Measurements from ENCODE around the gene ISOC1. TPM values are rescaled to one million over a fixed set of nuclear protein-coding genes. Genes with fewer than 3 reads are reported as not detected.

The ISOC1 gene
- total RNA-seq (2014; rRNA removed; shearing (Covaris generic)) = 11.7 and 12.7 TPM in 2 replicates
- polyA plus RNA-seq (2015; cell fraction: cytosol; rRNA removed) = 13.5 and 14.3 TPM in 2 replicates
- 5.7 and 6.9 TPM in 2 replicates for polyA plus RNA-seq (2015; cell fraction: nucleus; rRNA removed)

DNA sequence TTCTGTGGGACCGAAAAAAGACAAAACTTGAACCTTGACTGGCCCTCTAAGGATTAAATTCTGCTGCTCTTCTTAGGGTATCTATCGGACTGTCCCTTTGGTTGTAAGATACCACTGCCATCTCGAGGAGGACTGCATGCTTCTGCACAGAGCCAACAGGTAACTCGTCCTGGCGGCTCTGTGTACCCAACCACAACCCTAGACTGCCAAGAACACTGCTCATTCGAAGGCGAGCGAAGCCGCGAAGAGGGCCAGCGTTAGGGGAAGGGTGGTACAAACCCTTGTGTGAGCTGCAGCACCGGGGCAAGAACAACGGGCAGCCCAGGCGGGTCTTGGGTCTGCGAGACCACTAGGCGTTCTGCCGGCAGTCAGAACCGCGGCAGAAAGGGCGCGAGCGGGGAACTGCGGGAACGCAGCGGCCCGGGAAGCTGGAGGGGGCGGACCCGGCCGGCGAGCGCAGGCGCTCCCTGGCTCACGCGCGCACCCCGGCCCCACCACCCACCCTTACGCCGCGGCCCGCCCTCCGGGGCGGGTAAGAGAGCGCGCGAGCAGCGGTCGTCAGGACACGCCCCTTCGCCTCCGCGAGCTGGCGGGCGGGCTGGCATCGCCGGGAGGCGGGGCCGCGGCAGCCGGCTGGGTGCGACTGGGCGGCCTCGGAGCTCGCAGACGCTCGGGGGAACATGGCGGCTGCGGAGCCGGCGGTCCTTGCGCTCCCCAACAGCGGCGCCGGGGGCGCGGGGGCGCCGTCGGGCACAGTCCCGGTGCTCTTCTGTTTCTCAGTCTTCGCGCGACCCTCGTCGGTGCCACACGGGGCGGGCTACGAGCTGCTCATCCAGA is at the start of gene ISOC1:
ISOC1 (plus strand) TSS at position 663 of the 837 bp plus-strand sequence; CDS start at position 681, 18 bp downstream.
- DNase-seq (ENCODE audit: low read depth, low spot score) = peak; percentile 88
- in situ Hi-C loops (cut with HindIII; ENCODE audit: low pct_unique_long_range_greater_than_20kb, low sequenced_read_pairs) = no loop called here

DNA sequence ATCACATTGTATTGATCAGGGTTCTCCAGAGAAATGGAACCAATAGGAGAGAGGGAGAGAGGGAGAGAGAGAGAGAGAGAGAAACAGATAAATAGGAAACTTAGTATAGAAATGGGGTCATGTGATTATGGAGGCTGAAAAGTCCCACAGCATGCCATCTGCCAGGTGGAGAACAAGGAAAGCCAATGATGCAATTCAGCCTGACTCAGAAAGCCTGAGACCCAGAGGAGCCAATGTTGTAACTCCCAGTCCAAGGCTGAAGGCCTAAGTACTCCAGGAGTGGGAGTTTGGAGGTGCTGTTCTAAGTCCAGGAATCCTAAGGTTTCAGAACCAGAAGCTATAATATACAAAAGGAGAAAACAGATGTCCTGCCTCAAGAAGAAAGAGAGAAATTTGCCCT is 48.4 kb upstream of the ISOC1 start:
- no peak for DNase-seq (ENCODE audit: low read depth, low spot score)
- in situ Hi-C loops (cut with HindIII; ENCODE audit: low pct_unique_long_range_greater_than_20kb, low sequenced_read_pairs) = no loop called here

DNA sequence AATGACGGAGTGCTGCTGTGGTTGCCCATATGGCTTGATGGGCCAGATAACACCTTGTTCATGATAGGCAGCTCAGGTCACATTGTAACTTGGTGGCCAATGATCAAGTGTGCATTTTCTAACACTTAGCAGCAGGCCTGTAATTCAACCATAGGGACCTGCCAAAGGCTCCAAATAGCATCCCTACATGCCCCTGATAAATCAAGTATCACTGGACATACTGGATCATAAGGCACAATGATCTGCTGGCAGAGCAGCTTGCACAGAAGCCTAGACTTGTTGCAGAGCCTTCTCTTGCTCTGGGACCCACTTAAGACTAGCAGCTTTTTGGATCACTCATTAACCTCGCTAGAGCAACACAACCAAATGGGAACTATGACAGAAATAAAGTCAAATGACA is 46.0 kb upstream of the ISOC1 start:
- in situ Hi-C loops (cut with HindIII; ENCODE audit: low pct_unique_long_range_greater_than_20kb, low sequenced_read_pairs) = no loop called here
- no peak for DNase-seq (ENCODE audit: low read depth, low spot score)

DNA sequence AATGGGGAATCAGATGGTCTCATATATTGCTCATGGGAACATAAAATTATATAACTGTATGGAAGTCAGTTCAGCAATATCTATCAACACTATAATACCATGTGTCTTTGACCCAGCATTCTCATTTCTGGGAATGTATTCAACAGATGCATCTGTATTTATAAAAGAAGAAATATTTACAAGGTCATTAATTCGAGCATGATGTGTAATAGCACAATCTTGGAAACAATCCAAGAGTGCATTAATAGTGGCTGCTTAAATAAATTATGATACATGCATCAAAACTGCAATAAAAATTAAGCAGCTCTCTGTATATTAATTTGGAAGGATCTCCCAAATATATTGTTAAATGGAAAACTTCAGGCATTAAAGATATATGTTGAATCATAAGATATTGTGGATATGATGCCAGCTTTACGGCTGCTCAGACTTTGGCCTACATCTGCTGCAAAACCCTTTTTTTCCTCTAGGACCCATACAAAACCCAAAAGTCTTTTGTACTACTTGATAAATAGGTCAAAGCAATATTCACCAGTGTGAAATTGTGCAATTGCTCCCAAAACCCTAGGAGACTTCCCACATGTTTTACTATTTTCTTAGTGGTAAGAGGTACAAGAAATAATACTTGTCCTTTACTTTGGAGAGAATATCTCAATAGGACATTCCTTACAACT is 45.3 kb upstream of the ISOC1 start:
- in situ Hi-C loops (cut with HindIII; ENCODE audit: low pct_unique_long_range_greater_than_20kb, low sequenced_read_pairs) = no loop called here
- no peak for DNase-seq (ENCODE audit: low read depth, low spot score)

DNA sequence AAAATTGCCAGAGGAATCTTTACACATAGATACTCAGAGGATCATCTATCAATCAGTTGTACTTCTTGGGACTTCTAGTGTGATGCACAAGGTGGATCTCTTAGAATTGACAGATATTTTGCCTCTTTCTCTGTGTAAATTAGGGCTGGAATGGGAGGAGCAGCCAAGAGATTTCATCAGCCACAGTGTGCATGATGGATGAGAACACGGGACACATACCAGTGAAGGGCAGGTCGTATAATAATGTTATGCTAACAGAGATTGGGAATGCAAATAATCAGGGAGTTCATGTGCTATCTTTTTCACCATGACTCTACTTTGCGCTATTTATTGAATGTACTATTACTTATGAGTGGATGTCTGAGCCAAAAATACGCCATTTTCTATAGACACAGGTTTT is 43.3 kb upstream of the ISOC1 start:
- in situ Hi-C loops (cut with HindIII; ENCODE audit: low pct_unique_long_range_greater_than_20kb, low sequenced_read_pairs) = no loop called here
- no peak for DNase-seq (ENCODE audit: low read depth, low spot score)

DNA sequence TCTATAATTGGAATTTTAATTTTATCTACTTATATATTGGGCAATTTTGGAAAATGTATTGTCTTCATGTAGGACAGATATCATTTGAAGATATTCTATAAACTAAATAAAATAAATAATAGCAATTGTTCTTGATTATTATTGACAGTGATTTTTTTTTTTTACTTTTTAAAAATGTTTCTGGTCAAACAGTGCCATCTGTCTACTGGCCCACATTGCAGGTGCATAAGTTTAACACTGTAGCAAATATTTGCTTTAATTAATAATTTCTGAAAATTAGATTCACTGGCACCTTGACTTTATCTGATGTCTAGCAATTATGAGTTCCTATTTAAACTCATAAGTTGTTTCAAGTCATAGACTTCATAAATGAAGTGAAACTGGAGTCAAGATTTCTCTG is 41.1 kb upstream of the ISOC1 start:
- no peak for DNase-seq (ENCODE audit: low read depth, low spot score)
- in situ Hi-C loops (cut with HindIII; ENCODE audit: low pct_unique_long_range_greater_than_20kb, low sequenced_read_pairs) = no loop called here

DNA sequence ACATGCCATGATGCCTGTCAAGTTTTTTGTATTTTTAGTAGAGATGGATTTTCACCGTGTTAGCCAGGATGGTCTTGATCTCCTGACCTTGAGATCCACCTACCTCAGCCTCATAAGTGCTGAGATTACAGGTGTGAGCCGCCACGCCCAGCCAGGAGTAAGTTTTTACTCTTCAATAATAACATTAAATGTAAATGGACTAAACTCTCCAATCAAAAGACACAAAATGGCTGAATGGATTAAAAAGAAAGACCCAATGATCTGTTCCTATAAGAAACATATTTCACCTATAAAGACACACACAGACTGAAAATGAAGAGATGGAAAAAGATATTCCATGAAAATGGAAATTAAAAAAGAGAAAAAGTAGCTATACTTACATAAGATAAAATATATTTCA is 37.2 kb upstream of the ISOC1 start:
- no peak for DNase-seq (ENCODE audit: low read depth, low spot score)
- in situ Hi-C loops (cut with HindIII; ENCODE audit: low pct_unique_long_range_greater_than_20kb, low sequenced_read_pairs) = no loop called here

DNA sequence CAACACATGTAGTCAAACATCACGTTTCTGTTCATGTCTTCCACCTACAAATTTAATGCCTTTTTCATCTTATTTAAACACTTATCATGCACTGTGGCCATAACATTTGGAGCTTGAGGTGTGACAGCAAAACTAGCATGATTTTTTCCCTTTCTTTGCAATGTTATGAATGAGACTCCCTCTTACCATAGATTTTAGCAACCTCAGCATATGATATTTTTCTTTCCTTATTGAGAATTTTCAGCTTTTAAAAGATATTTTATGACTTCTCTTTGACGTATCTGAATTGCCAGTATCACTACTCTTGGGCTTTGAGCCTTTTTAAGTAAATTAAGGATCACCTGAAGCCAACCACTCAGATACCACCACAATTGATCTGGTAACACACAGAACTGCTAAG is 32.7 kb upstream of the ISOC1 start:
- no peak for DNase-seq (ENCODE audit: low read depth, low spot score)
- in situ Hi-C loops (cut with HindIII; ENCODE audit: low pct_unique_long_range_greater_than_20kb, low sequenced_read_pairs) = no loop called here

DNA sequence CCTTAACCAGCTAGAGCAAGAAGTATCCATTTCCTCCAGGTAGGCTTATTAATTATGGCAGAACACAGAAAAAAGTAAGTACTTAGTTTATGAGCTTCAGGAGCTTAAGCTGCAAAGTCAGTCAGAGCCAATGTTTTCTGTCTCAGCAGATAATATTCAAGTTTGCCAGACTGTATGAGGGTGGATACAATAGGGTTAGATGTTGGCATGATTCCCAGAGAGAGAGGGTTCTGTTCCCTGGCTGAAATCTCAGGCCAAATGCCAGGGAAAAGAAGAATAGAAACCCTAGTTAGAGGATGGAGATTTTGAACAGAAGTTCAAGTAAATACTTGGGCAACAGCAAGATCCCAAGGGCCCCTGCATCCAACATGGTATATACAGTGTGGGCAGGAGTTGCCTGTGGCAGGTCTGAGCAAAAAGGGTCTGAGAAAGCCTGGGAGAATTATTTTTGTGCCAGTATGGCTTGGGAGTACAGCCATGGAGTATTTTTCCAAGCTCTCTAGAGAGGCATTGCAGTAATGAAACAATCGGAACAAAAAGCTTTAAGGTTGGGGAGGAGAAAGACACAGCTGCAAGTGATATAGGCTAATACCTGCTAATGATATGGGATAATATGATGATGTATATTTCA is 31.0 kb upstream of the ISOC1 start:
- no peak for DNase-seq (ENCODE audit: low read depth, low spot score)
- in situ Hi-C loops (cut with HindIII; ENCODE audit: low pct_unique_long_range_greater_than_20kb, low sequenced_read_pairs) = no loop called here

DNA sequence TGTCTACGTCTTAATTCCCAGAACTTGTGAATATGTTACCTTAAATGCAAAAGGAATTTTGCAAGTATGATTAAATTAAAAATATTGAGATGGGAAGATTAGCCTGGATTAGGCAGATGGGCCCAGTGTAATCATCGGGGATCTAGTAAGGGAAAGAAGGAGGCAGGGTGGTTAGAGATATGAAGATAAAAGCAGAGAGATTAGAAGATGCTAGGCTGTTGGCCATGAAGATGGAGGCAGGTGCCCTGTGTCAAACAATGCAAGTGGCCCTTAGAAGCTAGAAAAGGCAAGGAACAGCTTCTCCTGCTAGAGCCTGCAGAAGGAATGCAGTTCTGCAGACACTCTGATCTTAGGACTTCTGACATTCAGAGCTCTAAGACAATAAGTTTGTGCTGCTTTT is 28.8 kb upstream of the ISOC1 start:
- in situ Hi-C loops (cut with HindIII; ENCODE audit: low pct_unique_long_range_greater_than_20kb, low sequenced_read_pairs) = no loop called here
- DNase-seq (ENCODE audit: low read depth, low spot score) = no peak

DNA sequence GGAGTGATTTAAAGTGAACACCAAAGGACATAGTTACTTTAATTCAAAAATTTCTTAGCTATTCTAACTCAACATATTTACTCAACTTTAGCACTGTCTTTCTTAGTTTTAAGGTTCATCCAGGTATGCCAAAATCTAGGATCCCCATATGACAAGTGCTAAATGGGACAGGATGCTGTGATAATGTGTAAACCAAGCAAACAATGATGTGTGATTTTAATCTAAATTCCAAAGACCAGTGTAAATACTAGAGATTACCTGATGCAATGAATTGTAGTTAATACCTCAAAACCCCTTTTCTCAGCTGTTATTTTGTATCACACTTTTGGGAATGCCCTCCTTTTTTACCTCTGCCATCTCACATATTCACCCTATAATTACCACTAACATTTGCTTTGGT is 26.8 kb upstream of the ISOC1 start:
- no peak for DNase-seq (ENCODE audit: low read depth, low spot score)
- in situ Hi-C loops (cut with HindIII; ENCODE audit: low pct_unique_long_range_greater_than_20kb, low sequenced_read_pairs) = no loop called here

DNA sequence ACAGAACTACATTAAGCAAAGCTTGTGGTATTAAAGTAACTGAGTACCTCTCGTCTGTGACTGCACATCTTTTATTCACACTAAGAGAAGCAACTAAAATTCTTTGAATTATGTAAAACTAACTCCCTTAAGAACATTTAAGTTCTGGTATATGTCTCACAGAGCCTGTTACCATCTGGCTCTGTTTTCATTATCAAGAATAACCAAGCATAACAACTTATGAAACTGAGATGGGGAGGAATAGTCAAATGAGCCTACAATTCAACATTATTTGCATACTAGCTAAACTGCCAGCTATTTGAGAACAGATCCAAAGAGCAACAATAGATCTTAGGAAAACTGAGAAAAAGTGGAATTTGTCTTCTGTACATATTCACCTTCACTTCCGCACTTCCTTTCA is 25.3 kb upstream of the ISOC1 start:
- DNase-seq (ENCODE audit: low read depth, low spot score) = no peak
- in situ Hi-C loops (cut with HindIII; ENCODE audit: low pct_unique_long_range_greater_than_20kb, low sequenced_read_pairs) = no loop called here

DNA sequence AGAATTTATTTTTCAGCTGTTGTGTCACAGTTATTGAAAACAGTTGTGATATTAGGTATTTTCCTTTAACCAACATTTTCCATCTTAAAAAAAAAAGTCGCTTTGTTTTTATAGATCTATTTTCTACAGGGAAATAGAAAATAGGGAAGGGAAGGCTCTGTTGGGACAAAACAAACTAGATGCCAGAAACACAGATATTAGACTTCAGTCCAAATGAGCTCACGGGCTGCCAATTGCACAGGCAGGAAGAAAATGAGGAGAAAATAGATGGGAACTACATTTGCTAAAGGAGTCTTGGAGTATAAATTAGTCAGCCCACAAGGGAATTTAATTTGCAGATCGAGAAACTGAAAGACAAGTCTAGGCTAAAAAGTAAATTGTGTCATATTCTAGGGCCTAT is 21.4 kb upstream of the ISOC1 start:
- in situ Hi-C loops (cut with HindIII; ENCODE audit: low pct_unique_long_range_greater_than_20kb, low sequenced_read_pairs) = no loop called here
- no peak for DNase-seq (ENCODE audit: low read depth, low spot score)

DNA sequence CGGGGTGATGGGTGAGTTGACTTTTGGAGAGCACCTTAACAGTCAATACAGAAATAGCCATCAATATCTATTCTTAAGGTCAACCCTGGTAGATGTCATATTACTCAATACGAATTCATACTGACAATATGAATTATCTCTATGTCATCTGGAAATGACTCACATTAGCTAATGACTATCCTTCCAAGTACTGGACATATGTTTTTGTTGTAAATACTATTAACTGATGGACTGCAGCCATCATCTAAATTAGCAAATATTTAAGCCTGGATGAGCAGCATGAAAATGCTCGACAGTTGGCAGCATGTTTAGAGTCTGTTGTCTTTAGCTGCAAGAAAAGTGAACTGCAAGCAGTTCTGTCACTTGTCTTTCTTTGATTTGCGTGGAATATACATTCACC is 19.6 kb upstream of the ISOC1 start:
- DNase-seq (ENCODE audit: low read depth, low spot score) = no peak
- in situ Hi-C loops (cut with HindIII; ENCODE audit: low pct_unique_long_range_greater_than_20kb, low sequenced_read_pairs) = no loop called here

DNA sequence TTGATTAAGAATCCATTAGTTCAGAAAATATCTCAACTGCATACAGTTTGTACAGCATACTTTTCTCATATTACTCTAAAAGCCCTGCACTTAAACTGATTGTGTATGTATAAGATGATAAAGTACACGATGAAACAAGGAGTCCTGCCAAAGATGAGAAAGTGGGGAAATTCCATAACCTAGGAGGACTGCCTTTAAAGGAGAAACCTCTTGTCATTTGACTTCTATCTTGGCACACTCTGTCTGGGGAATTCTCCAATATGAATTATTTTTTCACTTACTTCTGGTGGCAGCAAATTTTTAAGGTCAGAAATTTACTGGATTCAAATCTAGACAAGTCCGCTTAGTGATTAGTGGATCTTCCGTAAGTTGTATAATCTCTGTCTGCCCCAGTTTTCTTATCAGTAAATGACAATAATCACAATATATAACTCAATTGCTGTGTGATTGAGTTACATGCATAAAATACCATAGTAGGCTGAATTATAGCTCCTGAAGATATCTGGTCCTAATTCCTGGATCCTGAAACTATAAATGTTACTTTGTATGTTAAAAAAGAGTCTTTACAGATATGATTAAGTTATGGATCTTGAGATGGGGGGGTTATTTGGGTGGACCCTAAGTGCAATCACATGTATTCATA is 17.0 kb upstream of the ISOC1 start:
- in situ Hi-C loops (cut with HindIII; ENCODE audit: low pct_unique_long_range_greater_than_20kb, low sequenced_read_pairs) = no loop called here
- no peak for DNase-seq (ENCODE audit: low read depth, low spot score)

DNA sequence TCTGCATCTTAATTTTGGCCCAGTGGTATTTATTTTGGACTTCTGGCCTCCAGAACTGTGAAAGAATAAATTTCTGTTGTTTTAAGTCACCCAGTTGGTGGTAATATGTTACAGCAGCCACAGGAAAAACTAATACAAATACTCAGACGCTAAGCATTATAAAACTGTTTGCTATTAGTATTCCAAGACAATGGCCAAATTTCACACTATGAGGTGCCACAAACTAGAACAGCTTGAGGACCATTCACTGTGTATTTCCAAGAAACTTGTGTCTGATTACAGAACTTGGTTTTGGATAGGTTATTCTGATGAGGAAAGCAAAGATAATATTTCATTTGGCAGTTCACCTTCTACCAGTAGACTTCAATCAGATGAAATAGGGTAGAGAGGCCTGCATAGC is 16.3 kb upstream of the ISOC1 start:
- in situ Hi-C loops (cut with HindIII; ENCODE audit: low pct_unique_long_range_greater_than_20kb, low sequenced_read_pairs) = no loop called here
- DNase-seq (ENCODE audit: low read depth, low spot score) = no peak

DNA sequence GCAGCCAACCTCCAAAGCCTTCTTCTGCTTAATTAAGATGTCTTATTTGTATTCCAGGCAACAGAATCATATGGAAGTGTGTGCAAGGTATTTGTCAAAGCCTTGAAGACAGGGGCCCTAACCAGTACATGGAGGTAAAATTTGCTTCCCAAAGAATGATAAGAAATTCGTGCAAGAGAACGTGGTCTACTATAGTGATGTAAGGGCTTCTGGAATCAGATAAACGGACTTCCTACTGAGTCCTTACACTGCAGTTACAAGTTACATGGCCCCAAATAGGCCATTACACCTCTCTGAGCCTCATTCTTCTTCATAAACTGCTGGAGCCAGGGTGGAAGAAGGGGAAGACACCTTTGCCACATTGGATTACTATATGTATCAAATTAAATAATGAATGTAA is 15.9 kb upstream of the ISOC1 start:
- in situ Hi-C loops (cut with HindIII; ENCODE audit: low pct_unique_long_range_greater_than_20kb, low sequenced_read_pairs) = no loop called here
- DNase-seq (ENCODE audit: low read depth, low spot score) = no peak

DNA sequence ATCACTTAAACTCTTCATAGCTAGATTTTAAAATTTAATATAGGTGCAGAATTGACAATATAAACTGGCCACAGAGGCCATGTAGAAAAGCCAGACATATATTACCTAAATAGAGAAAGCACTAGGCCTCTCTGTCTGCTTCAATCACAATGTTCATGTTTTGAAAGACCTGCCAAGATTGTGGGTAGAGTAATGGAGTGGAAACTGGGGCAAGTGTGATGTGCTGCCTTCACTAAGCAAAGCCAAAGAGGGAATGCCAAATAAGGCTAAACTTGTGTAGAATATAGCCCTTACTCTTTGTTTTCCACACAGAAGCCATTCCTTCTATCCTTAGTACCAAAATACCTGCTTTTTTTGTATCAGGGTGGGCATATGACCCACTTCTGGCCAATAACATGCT is 15.1 kb upstream of the ISOC1 start:
- DNase-seq (ENCODE audit: low read depth, low spot score) = no peak
- in situ Hi-C loops (cut with HindIII; ENCODE audit: low pct_unique_long_range_greater_than_20kb, low sequenced_read_pairs) = no loop called here
